ENCODE measurements around the gene TEF.
"Not testable (repeated sequence)": the region's sequence is repeated elsewhere in the genome, so short reads cannot be mapped to it uniquely, and the experiment has no call there.

The TEF gene

GRCh38 chr22:41425660-41426365 is 44.1 kb downstream of the TEF start:
- no peak for DNase-seq (ENCODE audit: low spot score)

- no peak for DNase-seq (ENCODE audit: low spot score)
Measured at GRCh38 chr22:41429232-41429950, 47.6 kb downstream of the TEF start.

DNA sequence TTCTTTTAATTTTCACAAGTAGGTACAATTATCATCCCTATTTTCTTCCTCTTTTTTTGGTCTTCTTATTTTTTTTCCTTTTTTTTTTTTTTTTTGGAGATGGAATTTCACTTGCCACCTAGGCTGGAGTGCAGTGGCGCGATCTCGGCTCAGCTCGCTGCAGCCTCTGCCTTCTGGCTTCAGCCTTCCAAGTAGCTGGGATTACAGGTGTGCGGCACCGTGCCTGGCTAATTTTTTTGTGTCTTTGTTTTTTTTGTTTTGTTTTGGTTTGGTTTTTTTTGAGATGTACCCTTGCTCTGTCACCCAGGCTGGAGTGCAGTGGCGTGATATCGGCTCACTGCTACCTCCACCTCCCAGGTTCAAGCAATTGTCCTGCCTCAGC is 48.2 kb downstream of the TEF start:
- no peak for DNase-seq (ENCODE audit: low spot score)

GRCh38 chr22:41431656-41432055 is 49.9 kb downstream of the TEF start:
- DNase-seq (ENCODE audit: low spot score), result no peak

DNA sequence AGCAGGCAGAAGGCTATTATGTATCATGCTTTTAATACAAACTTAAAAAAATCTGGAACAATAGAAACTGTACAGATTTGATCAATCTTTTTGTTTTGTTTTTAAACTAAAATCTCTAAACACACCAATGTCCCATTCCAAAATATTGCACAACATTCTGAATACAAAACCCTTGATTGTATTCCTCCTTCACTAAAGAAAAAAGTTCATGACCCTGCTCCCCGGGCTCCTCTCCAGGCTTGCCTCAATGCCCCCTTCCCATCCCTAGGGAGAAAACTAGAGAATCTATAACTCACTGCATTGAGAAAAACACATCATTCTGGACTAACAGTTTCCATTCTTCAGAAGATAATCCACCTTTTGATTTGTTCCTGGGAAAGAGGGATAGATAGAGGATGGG is 51.7 kb downstream of the TEF start:
- not testable (repeated sequence) for DNase-seq (ENCODE audit: low spot score)

DNA sequence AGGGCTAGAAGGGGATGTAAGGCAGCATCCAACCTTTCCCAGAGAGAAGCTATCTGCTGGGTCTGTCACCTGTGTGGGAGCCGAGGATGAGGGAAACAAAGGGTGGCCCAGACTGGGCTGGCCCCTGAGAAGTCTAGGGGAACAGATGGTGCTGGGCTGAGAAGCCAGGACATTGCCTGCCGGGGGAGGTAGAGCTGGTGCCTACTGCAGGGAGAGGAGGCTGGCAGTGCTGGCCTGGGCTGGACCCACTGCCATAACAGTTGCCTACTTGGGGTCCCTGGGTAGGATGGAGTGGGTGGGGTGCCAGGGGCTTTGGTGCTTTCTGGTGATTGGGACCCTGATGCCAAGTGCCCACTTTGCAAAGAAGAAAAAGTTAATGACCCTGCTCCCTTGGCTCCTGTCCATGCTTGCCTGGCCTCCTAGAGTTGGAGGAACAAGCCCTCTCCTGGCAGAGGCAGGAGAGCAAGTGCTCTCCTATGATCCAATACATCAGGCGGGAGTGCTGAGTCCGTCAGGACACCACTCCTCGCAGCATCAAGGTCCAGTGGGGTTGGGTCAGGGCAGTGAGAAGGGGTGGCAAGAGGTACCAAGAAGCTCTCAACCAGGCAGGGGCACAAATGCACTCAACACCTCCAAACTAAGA is 52.7 kb downstream of the TEF start:
- DNase-seq (ENCODE audit: low spot score), result not testable (repeated sequence)

GRCh38 chr22:41435560-41435959 is 53.8 kb downstream of the TEF start:
- DNase-seq (ENCODE audit: low spot score), result no peak

DNA sequence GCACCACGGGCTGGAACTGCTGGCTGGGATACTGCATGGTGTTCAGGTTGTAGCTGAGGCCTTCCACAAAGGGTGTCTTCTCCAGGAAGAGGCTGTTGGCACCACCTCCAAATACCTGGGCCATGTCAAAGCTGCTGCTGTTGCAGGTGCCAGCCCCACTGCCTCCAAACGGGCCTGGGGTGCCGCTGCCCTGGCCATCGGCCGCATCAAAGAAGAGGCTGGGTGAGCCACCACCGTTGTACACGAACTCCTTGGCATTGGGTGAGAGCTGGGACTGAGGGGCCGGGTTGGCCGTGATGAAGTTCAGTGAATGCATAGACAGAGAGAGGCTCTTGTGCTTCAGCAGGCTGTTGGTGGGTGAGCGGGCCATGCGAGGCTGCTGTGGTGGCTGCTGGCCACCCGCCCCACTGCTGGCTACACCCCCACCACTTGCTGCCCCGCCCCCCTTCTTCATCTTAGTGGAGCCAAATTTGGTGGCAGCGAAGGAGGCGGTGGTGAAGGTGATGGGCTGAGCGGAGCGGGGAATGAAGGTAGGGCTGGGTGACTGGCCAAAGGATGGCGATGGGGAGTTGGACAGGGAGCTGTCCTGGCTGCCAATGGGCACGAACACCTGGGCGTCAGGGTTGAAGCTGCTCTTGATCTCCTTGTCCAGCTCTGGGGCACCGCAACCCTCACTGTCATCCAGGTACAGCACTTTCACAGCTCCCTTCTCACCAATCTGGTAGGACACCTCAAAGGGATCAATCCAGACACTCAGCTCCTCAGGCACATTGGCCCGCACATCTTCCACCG is 54.8 kb downstream of the TEF start:
- DNase-seq (ENCODE audit: low spot score), result no peak

DNA sequence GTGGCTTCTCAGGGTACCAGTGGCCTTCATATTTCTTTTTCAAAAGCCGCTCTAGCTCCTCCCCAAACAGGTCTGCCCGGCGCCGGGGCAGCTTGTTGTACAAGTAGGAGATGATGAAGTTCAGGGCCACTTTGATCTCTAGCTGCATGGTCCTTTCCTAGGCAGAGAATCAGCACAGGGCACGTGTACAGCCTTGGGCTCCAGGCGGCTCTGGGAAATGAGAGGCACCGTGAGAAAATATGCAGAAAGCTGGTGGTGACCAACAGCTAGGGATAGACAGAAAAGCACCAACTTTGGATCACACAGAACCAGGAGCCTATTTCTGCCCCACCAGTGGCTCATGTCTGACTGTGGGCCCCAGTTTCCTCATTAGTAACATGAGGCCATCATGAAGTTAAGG is 55.5 kb downstream of the TEF start:
- DNase-seq (ENCODE audit: low spot score), result no peak

GRCh38 chr22:41440511-41440910 is 58.8 kb downstream of the TEF start:
- not testable (repeated sequence) for DNase-seq (ENCODE audit: low spot score)

GRCh38 chr22:41442240-41442792 is 60.6 kb downstream of the TEF start:
- no peak for DNase-seq (ENCODE audit: low spot score)

DNA sequence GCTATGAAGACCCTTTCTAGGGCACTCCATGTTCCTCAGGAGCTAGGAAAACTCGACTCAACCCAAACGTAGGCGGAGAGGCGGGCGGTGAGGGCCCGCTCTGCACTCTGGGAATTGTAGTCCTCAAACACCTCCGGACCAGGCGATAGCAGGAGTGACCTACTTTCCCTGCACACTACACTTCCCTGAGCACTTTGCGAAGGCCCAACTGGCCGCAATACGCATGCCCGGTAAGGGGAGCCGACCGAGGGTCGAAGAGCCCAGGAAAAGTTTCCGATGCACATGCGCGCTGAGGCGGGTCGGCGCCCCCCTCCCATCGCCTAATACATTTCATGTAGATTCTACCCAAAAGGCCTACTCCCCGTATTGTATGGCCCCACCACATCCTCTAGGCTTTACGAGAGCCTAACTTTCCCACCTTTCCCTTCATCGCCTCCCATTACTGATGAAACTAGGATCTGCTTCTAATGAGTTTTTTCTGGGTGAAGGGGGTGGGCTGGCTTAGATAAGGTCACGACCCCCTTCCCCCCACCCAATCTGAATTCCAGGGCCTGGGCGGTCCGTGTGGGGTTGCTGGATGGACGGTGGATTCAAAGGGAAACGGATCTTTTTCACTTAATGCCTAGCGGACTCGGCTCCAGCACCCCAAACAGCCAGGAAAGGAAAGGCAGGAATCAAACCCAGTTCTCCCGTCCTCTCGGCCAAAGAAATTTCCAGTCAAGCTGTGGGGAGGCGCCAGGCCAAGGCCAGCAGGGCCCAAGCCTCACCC is 62.8 kb downstream of the TEF start:
- DNase-seq (ENCODE audit: low spot score), result peak; percentile 83

- no peak for DNase-seq (ENCODE audit: low spot score)
Measured at GRCh38 chr22:41445129-41446056, 63.7 kb downstream of the TEF start.

DNA sequence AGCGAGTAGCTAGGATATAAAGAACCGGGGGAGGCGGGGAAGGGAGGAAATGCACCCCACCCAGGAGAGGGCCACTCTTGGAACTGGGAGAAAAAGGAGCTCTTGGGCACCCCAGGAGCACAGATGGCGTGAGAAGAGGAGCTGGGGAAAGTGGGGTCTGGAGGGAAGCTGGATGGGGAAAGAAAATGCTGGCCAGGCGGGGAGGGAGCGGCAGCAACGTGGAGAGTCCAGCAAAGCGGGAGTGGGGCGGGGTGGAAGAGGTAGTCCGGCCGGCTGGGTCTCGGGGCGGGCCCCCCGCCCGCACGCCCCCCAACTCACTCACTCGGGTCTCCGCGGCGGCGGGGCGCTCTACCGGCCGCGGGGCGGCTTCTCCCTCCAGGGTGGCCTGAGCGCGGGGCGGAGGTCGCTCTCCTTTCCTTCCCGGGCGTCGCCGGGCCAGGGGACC is 64.3 kb downstream of the TEF start:
- no peak for DNase-seq (ENCODE audit: low spot score)

DNA sequence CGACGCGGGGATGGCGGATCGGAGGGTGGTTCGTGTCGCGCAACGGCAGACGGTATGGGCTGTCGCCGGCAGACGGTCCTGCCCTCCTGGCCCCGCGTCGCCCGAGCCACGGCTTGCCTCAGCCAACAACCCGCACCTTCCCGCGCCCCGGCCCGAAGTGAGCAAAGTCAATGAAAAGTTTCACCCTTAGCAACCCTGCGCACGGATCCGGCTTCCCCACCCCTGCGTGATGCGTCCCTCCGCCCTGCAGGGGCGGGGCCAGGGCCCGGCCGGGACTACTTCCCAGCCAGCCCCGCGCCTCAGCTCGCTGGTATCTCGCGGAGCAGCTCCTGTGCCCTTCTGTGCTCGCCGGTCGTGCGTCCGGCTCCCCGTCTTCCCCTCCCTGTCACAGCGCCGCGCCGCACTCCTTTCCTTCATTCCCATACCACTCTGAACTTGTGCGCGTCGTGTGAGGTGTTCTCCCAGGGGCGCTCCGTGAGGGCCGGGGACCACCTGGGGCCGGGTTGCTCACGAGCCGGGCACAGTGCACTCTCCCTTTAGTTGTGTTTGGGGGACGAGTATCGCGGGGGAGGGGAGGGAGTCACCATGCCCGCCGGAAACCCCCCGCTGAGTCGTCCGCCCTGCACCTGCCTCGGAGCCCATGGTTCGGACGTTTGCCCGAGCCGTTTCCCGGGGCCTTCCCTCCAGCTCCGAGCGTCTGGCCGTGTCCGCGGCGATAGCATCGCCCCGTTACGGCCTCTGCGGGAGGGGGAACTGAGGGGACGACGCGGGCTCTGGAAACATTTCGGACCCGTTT is 65.1 kb downstream of the TEF start, which contains the start of gene TOB2:
Gene TOB2, minus strand, starts transcription at position 163 of the 796 bp plus-strand sequence. CDS start 9,456 bp downstream, outside the sequence.
- peak; percentile 77 for DNase-seq (ENCODE audit: low spot score)

DNA sequence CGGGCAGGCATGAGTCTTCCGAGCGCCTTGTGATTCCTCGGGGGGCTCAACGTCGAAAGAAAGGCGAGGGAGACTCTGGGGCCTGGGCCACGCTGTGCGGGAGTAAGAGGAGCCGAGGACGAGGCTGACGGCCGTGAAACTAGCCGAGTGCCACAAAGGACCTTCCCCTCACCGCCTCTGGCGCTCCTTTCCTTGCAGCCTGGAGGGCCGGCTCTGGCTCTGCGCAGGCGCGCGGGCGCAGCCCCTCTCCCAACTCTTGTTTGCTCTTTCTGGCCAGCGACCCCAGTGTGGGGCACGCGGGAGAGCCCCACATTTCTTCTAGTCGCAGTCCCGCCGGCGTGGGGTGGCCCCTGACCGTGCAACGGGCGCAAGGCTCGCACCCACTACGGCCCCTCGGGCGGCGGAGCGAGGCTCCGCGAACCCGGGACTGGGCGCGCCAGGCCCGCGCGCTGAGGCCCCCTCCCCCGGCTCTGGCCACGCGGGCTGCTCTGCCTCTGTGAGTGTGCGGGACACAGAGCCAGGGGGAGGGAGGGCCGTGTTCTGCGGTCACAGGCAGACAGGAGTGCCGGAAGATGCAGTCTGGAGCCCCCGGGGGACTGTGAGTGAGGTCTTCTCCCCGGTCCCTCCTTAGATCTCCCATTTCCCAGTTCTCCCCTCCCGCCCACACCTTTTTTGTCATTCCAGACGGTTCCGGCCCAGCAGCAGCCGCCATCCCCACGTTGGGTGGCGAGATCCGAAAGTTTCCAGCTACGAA is 65.9 kb downstream of the TEF start:
- no peak for DNase-seq (ENCODE audit: low spot score)

DNA sequence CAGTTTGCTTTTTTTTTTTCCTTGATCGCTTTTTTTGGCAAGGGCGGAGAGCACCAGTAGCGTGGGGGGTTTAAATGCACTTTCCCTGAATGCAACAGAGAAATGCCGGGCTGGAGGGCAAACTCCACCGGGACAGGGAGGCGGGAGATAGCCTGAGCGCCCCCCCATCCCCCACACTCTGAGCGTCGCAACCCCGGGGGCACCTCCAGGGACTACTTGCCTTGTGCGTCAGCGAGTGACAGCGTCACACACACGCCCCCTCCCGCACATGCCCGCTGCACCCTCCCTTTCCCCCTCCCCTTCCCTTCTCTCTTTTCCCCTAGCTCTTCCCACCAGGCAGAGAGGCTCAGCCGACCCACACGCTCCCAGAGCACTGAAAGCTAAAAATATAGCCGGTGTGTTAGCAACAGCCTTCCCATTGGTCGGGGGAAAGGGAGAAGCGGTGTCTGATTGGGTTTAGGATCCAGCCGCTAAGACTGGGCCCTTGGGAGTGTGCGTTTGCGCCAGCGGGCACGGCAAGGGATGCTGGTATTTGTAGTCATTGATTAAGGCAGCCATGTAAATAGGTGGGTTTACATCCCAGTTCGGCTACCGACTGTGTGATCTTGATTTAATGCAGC is 66.6 kb downstream of the TEF start:
- DNase-seq (ENCODE audit: low spot score), result peak; percentile 91

Measured in iPS-NIHi11 (cell line).